HG02678 (cell line): Measurements from ENCODE around the gene OLA1.

Experiments
- ATAC-seq: cut with Tn5 transposase; IDR thresholded peaks from one replicate; pipeline ENCODE4 v1.9.1; 2021; ENCODE audit warnings: mild to moderate bottlenecking, moderate library complexity; ENCODE audit not compliant: unreplicated experiment

OLA1 gene

GRCh38 chr2:174070281-174070680 is 178.1 kb downstream of the OLA1 start:
- ATAC-seq: no peak

GRCh38 chr2:174067815-174068214 is 180.5 kb downstream of the OLA1 start:
- ATAC-seq: no peak

GRCh38 chr2:174066871-174067270 is 181.5 kb downstream of the OLA1 start:
- no peak for ATAC-seq

GRCh38 chr2:174063492-174064092 is 184.7 kb downstream of the OLA1 start:
- ATAC-seq: no peak

- ATAC-seq: no peak
Observed at GRCh38 chr2:174062934-174063333, 185.4 kb downstream of the OLA1 start.

- ATAC-seq: no peak
Observed at GRCh38 chr2:174059884-174060244, 188.5 kb downstream of the OLA1 start.

- ATAC-seq: no peak
Observed at GRCh38 chr2:174059178-174059883, 189.0 kb downstream of the OLA1 start.

- ATAC-seq: no peak
Observed at GRCh38 chr2:174058456-174058855, 189.9 kb downstream of the OLA1 start.

- no peak for ATAC-seq
Observed at GRCh38 chr2:174058026-174058425, 190.3 kb downstream of the OLA1 start.

- ATAC-seq: no peak
Observed at GRCh38 chr2:174054926-174055325, 193.4 kb downstream of the OLA1 start.

GRCh38 chr2:174053355-174054151 is 194.8 kb downstream of the OLA1 start:
- ATAC-seq: no peak

GRCh38 chr2:174052584-174052976 is 195.8 kb downstream of the OLA1 start:
- no peak for ATAC-seq

- no peak for ATAC-seq
Observed at GRCh38 chr2:174051741-174052583, 196.4 kb downstream of the OLA1 start.

GRCh38 chr2:174051068-174051467 is 197.3 kb downstream of the OLA1 start:
- no peak for ATAC-seq

- ATAC-seq: no peak
Observed at GRCh38 chr2:174049895-174050294, 198.4 kb downstream of the OLA1 start.

- no peak for ATAC-seq
Observed at GRCh38 chr2:174048243-174048642, 200.1 kb downstream of the OLA1 start.

GRCh38 chr2:174047746-174048145 is 200.6 kb downstream of the OLA1 start:
- no peak for ATAC-seq

- no peak for ATAC-seq
Observed at GRCh38 chr2:174046172-174046571, 202.2 kb downstream of the OLA1 start.

GRCh38 chr2:174044556-174044955 is 203.8 kb downstream of the OLA1 start:
- no peak for ATAC-seq

- no peak for ATAC-seq
Observed at GRCh38 chr2:174040417-174040701, 208.0 kb downstream of the OLA1 start.
